NCI-H2196 (cell line): ENCODE data around the gene IMP4.

ENCODE experiments used
- DNase-seq: peaks from one replicate; lab custom pipeline; 2025; ENCODE audit not compliant: unreplicated experiment; lab: John Stamatoyannopoulos, UW

IMP4 gene

DNA sequence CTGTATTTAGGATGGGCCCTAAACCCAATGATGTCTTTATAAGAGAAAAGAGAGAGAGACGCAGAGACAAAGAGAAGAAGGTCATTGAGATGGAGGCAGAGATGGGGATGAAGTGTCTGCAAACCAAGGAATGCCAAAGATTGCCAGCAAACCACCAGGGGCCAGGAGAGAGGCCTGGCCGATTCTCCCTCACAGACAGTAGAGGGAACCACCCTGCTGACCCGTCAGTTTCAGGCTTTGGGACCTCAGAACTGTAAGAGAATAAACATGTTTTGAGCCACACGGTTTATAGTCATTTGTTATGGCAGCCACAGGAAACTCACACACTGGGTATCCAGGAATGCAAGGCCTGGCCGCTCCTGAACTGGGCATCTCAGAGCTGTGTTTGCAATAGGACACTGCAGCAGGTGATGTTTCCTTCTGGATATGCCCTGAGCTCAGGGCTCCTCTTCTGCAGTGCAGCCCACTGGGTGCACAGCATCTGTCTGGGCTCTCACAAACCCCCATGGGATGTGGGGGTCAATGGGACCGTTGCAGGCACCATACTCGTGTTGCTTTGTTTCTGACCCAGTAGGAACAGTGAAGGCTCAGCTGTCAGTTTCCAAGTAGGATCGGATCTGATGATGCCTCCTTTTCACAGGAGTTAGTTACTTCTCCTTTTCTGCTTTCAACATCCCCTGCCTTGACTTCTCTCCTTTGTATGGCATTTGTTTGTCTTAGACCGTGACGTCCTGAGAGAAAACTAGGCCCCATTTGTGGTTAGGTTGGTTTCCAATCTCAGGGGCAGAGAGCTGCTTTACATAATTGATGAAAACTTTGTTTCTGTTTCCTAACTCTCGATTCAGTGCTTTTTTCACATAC is 34.0 kb downstream of the IMP4 start:
- DNase-seq = no peak

DNA sequence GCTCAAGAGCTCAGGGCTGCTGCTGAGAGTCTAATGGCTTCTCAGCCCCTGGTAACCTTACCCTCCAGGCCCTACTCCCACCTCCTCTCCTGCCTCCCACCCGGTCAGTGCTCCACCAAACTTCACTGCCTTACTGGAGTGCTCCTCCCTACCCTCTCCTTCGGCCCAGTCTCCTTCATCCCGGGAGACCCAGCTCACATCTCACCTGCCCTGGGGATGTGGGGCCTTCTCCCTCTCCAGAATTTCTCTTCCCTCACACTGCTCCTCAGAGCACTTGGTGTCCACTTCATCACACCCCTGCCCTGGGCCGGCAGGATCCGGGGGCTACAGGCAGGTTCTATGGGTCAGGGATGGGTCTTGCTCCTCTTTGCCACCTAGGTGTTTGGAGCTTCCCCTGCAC is 34.8 kb downstream of the IMP4 start:
- no peak for DNase-seq

GRCh38 chr2:130378206-130378897 is 35.7 kb downstream of the IMP4 start:
- no peak for DNase-seq

DNA sequence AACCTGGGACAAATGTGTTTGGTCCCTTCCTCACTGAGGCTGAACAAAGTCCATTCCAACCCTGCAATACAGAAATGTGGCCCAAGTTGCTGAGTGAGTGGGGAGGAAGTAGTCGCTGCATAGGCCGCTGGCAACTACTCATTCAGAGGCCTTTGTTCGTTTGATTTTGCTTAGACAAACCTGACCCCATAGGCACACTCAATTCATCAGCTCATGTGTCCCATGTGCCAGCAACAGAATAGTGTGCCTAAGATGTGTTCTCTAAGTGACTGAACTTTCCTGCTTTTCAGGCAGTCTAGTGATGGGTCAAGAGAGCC is 36.2 kb downstream of the IMP4 start:
- no peak for DNase-seq

GRCh38 chr2:130380096-130380934 is 37.6 kb downstream of the IMP4 start:
- no peak for DNase-seq

- no peak for DNase-seq
Observed at GRCh38 chr2:130381145-130381544, 38.4 kb downstream of the IMP4 start.

DNA sequence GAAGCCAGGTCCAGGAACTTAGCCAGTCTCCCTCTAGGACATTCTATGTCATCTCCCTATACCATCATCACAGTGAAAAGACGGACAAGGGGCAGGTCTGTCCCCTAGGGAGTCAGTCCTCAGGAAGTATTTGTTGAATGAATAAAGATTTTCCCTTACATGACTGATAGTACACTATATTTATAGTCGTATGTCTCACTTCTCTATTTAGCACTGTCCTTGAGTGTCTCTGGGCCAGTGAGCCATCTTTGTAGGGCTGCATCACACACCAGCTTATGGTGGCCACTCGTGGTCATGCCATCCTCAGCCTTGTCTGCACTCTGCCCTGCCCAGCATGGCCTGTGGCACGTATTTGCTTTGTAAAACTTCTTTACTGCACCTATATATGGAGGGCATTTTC is 38.9 kb downstream of the IMP4 start:
- no peak for DNase-seq

DNA sequence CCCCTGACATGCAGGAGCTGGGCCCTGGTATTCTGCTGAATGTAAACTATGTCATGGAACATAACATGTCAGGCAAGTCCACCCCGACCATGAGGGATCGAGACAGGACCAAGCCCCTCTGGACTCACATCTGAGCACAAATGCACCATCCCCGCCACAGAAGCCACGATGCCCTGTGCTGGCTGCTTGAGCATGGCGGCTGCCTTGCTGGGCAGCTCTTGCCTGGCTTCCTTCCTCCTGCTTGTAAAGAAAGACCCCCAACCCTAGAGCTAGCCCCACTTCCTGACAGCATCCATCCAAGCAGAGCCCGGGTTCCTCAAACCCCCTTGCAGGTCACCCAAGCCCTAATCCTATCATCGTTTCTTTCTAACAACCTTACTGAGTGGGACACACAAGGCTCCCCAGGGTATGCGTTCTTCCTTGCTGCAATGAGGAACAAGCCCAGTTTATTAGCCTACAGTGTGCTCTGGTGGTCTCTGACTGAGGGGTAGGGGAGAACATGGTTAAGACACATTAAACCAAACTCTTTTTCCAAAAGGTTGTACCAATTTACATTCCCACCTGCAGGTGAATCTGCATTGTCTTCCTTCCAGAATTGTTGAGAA is 39.7 kb downstream of the IMP4 start:
- DNase-seq = no peak

DNA sequence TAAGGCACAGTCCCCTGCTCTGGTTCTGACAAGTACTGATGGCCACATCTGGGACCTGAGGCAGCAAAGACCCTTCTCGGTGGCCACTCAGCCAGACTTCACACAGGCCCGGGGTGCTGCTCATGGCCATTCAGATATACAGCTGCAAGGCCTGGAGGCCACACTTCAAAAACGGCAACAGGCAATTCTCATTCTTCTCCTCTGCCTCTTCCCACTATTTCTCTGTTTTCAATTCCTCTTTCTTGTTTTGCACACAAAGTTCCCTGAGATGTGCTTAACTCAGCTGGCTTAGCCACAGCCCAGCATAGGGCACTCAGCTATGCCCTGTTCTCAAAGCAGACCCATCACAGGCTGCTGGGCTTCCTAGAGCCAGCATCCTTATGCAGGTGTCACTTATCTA is 43.0 kb downstream of the IMP4 start:
- DNase-seq = no peak

DNA sequence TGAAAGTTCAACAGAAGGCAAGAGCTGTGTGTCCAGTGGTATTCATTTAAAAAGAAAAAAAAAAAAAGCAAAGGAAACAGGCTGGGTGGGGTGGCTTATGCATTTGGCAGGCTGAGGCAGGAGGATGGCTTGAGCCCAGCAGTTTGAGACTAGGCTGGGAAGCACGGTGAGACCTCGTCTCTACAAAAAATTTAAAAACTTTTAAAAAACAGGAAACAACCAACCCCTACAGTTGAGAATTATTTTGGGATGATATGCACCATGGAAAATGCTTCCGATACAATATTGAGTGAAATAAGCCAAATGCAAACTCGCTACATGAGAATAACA is 44.3 kb downstream of the IMP4 start:
- DNase-seq = no peak

DNA sequence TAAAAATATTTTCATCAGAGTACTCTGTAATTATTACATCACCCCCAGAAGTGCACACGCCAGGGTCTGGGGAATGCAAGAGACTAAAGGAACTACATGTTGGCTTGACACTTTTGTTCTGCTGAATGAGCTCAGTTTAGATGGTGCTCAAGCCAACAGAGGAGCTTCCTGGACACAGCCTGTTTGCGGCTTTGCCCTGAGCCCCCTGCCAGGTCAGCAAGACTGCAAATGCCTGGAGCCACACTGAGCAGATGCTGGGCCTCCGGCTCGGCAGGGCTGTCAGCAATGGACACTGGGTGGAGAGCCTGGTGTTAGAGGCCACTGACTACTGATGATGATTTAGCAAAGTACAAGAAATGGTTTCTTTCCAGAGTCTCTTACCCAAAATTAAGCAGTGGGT is 45.1 kb downstream of the IMP4 start:
- no peak for DNase-seq

DNA sequence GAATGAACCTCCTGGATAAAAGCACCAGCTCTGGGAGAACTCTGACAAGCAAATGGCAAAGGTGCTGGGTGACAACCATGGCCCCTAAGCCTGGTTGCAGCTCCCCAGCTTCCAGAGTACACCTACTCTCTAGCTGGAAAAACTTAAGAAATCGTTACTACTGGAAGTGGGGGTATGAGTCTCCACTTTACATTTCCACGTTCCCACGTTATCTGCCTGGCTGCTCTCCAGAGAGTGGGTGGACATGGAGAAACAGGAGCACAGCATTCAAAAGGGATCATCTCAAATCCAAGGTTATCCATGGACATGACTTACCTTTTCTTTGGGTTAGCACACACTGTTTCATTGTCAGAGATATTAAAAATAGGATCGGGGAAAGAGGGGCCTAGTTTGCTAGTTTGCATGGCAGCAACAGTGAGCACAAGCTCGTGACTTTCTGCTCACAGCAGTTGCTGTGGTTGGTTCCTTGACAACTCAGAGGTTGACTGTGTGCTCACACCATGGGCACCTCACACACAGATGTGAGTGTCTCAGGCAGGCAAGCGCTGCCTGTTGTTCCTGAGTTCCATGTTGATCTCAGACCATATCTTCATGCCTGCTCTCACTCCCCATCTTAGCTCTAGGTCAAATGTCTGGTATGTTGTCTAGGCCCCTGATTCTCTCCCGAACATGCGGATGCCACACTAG is 45.7 kb downstream of the IMP4 start:
- no peak for DNase-seq

DNA sequence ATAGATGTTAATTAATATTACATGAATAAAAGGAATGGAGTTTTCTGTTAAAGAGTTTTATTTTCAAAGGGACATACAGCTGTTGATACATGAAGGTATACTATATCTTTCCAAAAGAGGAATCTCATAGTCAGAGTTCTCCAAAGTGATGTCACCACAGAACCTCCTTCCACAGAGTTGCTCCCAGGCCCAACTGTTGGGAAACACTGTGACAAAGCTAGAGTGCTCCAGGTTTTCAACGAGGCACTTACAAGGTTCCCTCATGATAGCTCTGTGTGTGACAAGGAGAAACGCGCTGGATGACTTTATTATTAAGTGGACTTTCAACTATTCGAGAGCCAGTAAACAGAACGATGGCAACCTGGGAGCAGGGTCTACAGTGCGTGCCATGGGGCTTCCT is 46.7 kb downstream of the IMP4 start:
- DNase-seq = no peak

- no peak for DNase-seq
Observed at GRCh38 chr2:130389783-130390182, 47.1 kb downstream of the IMP4 start.

DNA sequence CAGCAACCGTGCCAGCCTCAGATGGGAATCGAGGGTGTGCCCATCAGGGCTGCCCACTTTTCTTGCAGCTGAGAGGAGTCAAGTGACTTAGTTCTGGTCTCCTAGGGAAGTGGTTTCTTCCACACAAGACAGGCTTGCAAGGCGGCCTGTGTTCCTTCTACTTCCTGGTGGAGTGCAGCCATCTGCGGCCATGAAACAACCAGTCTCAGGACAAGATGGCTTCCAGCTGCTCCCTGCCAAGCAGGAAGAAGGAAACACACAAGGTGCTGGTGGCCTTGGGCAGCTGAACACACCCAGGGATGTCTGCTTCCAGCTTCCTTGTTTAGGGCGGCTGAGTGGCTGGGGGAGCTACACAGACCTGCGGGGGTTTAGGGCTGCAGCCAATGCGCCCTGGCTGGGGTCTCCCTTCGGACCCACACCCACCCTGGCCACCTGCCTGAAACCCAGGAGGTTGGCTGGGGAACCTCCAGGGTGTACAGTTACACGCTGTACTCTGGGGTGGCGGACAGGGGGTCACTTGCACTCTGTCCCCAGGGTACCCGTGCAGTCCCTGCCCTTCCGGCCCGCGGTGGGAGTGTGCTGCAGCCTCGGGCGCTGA is 47.9 kb downstream of the IMP4 start:
- peak; percentile 12 for DNase-seq

DNA sequence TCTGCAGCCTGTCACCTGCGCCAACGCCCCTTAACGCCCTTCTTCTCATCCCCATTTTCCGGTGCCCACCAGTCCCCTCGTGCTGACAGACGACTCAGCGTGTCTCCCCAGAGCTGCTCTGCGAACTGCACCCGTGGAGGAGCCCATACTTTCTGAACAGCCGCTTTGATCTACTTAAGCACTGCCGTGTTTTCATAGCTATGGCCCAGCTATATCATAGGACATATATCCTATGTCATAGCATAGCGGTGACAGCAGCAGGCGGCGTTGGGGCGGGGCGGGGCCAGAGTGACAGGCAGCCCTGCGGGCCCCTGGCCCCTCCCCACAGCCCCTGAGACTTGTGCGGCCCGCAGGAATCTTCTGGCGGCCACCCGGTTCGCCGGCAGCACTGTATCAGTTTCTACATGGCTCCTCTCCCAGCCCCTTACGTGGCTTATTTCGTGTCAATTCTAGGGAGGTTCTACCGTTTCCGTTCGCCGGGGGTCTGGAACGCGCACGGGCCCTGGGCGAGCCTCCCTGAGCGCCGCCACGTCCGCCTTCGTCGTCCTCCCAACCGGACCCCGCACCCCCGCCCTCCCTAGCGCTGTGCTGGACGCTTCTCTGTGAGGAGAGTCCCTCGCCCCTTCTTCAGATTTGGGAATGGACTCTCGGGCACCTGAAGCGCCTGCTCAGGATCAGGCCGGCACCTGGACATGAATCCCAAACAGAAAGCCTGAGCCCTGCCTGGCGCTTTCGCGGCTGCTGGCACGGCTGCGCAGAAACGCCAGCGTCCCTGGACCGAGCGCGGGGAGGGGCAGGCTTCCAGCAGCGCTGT is 48.6 kb downstream of the IMP4 start:
- DNase-seq = peak; percentile 69

GRCh38 chr2:130391872-130392670 is 49.4 kb downstream of the IMP4 start:
- no peak for DNase-seq

DNA sequence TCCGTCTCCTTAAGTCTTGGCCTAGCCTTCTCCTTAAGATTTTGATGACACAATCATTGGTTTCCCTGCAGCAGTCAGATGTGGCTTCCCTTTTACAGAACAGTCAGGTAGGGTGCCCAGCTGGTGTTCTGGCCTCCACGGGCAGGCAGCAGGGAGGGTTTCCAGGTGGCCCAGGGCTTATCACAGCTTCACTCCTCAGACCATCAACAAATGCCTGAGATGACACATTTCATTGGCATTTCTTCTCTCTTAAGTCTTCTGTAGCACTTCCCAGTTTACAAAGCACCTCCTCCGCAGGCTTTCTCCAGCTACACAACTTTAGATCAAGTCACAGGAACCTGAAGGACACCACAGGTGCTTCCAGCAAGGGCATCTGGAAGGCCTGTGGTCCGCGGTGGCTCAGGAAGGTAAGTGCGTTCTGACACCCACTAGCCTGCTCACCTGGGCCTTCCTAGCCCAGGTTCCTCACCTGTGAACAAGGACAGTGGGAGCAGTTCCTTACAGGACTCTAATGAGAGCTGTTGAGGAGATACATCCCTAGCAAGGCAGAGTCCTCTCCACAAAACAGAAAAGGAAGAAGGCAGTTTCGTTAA is 50.7 kb downstream of the IMP4 start:
- DNase-seq = no peak
